Upper lobe of left lung (tissue), 6 donors: Measurements from ENCODE around the gene RNF31. TPM values are rescaled to one million over a fixed set of nuclear protein-coding genes. Genes with fewer than 3 reads are reported as not detected.

Source experiments
- ATAC-seq, 2 donors: fragments of 200-7000 bp; cut with Tn5 transposase; one replicate each; pipeline ENCODE4 v1.9.1; 2022; ENCODE audit warnings: mild to moderate bottlenecking in 2 of 2, moderate library complexity in 2 of 2; ENCODE audit not compliant: low FRiP score in 2 of 2
- DNase-seq, 2 donors: peaks; one replicate each; pipeline ENCODE4 v3.0.0-alpha.2; 2019 to 2020
- H3K27ac ChIP-seq, 4 donors: fragments of 200-600 bp; sonication (generic); one replicate each; pipeline ENCODE4 v1.5.1; 2016 to 2019
- H3K27me3 ChIP-seq, 4 donors: fragments of 200-600 bp; sonication (generic); one replicate each; pipeline ENCODE4 v1.5.1; 2017 to 2019
- H3K36me3 ChIP-seq, 4 donors: fragments of 200-600 bp; sonication (generic); one replicate each; pipeline ENCODE4 v1.5.1; 2016 to 2019
- H3K4me1 ChIP-seq, 4 donors: fragments of 200-600 bp; sonication (generic); one replicate each; pipeline ENCODE4 v1.5.1; 2018 to 2019
- H3K4me3 ChIP-seq, 4 donors: fragments of 200-600 bp; sonication (generic); one replicate each; pipeline ENCODE4 v1.5.1; 2017 to 2019; ENCODE audit warnings: mild to moderate bottlenecking in 2 of 4, moderate library complexity in 1 of 4
- H3K9me3 ChIP-seq, 4 donors: fragments of 200-600 bp; sonication (generic); one replicate each; pipeline ENCODE4 v1.5.1; 2018 to 2019
- EP300 ChIP-seq, 4 donors: sonication (generic); formaldehyde crosslinking; IDR thresholded peaks; one replicate each; pipeline ENCODE4 v1.5.1; 2017; ENCODE audit warnings: antibody characterized with exemption in 4 of 4, control low read depth in 2 of 4
- POLR2A ChIP-seq, 4 donors: fragments of 450-650 bp; IDR thresholded peaks; one replicate each; pipeline ENCODE4 v1.5.1; 2016 to 2017; ENCODE audit warnings: antibody characterized with exemption in 4 of 4, mild to moderate bottlenecking in 2 of 4
- POLR2AphosphoS5 ChIP-seq, 2 donors: sonication (generic); formaldehyde crosslinking; IDR thresholded peaks; one replicate each; pipeline ENCODE4 v1.5.1; 2017; ENCODE audit warnings: antibody characterized with exemption in 2 of 2
- WGBS, 2 donors: methylation state at CpG; one replicate each; pipeline ENCODE4 v1.1.5; 2017 to 2018; 5-methylcytosine and 5-hydroxymethylcytosine counted together
- total RNA-seq, 6 donors: library from RNA; depleted of rRNA in 4 of 6; stranded (reverse); fragments of >200 nt in 4 of 6; gene quantifications; one replicate each; pipeline versions ENCODE4 v1.1.0 to v1.2.1, GENCODE V29; 2016 to 2021
- TF ChIP-seq, protein P1 (sequence below), 6 experiments: fragments of 450-650 bp in 4 of 6; fragments of 200-600 bp in 2 of 6; sonication (generic) in 2 of 6; IDR thresholded peaks; one replicate each; pipeline ENCODE4 v1.5.1; 2016 to 2019; ENCODE audit warnings: antibody characterized with exemption in 6 of 6
- donor health status: DM: no; HTN: no; CAD: no; lungs with moderate emphysema.
- donor health status: DM: no; HTN: yes; CAD: no; lungs with severe emphysema.

Gene RNF31
- total RNA-seq, 6 donors from 2014 or later: 52.1 to 173 (median 63.9) TPM

DNA sequence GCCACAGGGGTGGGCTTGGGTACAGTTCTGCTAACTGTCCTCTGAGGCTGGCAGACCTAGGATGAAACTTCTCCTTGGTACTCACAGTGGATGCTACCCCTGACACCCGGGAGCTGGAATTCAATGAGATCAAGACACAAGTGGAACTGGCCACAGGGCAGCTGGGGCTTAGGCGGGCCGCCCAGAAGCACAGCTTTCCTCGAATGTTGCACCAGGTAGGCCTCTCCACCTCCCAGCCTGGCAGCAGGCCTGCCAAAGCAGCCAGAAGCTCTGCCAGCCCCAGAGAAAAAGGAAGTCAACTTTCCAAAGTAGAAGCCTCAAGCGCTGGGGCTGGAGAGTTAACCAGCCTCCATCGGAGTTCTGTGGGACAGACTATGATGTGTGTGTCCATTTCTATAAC, 30.1 kb upstream of the RNF31 start:
- DNase-seq (no peak), ATAC-seq (no peak)
- no peak for TF ChIP-seq EP300 (IDR thresholded peaks at IDR 0.05)
- TF ChIP-seq POLR2AphosphoS5 (IDR thresholded peaks at IDR 0.05): no peak
- TF ChIP-seq, protein P1, sequence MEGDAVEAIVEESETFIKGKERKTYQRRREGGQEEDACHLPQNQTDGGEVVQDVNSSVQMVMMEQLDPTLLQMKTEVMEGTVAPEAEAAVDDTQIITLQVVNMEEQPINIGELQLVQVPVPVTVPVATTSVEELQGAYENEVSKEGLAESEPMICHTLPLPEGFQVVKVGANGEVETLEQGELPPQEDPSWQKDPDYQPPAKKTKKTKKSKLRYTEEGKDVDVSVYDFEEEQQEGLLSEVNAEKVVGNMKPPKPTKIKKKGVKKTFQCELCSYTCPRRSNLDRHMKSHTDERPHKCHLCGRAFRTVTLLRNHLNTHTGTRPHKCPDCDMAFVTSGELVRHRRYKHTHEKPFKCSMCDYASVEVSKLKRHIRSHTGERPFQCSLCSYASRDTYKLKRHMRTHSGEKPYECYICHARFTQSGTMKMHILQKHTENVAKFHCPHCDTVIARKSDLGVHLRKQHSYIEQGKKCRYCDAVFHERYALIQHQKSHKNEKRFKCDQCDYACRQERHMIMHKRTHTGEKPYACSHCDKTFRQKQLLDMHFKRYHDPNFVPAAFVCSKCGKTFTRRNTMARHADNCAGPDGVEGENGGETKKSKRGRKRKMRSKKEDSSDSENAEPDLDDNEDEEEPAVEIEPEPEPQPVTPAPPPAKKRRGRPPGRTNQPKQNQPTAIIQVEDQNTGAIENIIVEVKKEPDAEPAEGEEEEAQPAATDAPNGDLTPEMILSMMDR (IDR thresholded peaks at IDR 0.05): no peak
- TF ChIP-seq POLR2A (IDR thresholded peaks at IDR 0.05): no peak
- peaks cover 28 to 54% (median 47%) of the 10 kb centered on the region in 4 donors for H3K36me3 ChIP-seq
- 88 to 93% methylated on average over 2 to 6 of the region's 6 CpGs for WGBS, 2 donors
- H3K4me3 ChIP-seq: no peak overlapping the region
- H3K27ac ChIP-seq: no peak overlapping the region
- no peaks in the 10 kb centered on the region for H3K9me3 ChIP-seq
- peaks cover 14 to 26% (median 21%) of the 10 kb centered on the region in 4 donors for H3K4me1 ChIP-seq
- H3K27me3 ChIP-seq: no peaks in the 10 kb centered on the region

DNA sequence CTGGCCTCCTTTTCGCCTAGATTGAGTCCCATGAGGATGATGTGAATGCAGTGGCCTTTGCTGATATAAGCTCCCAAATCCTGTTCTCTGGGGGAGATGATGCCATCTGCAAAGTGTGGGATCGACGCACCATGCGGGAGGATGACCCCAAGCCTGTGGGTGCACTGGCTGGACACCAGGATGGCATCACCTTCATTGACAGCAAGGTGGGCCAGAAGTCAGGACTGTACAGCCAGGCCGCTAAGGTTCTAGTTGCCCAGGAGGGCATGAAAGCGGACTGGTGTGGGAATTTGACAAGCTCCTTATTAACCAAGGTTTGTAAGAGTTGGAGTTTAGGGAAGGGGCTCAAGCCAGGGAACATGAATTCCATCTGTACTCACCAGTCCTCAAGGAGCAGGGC, 27.6 kb upstream of the RNF31 start:
- DNase-seq: no peak
- H3K27me3 ChIP-seq: no peaks in the 10 kb centered on the region
- no peak for ATAC-seq
- TF ChIP-seq, protein P1 (IDR thresholded peaks at IDR 0.05): no peak
- TF ChIP-seq EP300 (IDR thresholded peaks at IDR 0.05) (no peak), POLR2AphosphoS5 (IDR thresholded peaks at IDR 0.05) (no peak), POLR2A (IDR thresholded peaks at IDR 0.05) (no peak)
- 95 to 97% methylated on average over 6 of the region's 6 CpGs for WGBS, 2 donors
- H3K4me1 ChIP-seq: peaks cover 14 to 21% (median 17%) of the 10 kb centered on the region in 4 donors
- H3K9me3 ChIP-seq: no peaks in the 10 kb centered on the region
- peaks cover 38 to 76% (median 65%) of the 10 kb centered on the region in 4 donors for H3K36me3 ChIP-seq
- no peak overlapping the region for H3K4me3 ChIP-seq
- H3K27ac ChIP-seq: no peak overlapping the region

DNA sequence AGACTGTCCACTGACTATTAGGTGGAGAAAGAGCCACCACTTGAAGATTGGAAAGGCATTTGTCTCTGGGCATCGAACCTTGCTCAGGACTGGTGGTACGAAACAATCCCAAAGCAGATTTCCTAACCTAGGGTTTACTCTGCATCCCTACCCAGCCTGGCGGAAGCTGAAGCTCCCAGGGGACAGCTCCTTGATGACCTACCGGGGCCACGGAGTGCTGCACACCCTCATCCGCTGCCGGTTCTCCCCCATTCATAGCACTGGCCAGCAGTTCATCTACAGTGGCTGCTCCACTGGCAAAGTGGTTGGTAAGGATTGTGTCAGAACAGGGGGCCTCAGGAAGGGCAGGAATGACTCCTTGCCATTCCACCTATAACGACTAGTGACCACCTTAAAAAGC, 26.1 kb upstream of the RNF31 start:
- WGBS, 2 donors: 96 to 100% methylated on average over 4 to 8 of the region's 8 CpGs
- DNase-seq: no peak
- peaks cover 38 to 76% (median 65%) of the 10 kb centered on the region in 4 donors for H3K36me3 ChIP-seq

DNA sequence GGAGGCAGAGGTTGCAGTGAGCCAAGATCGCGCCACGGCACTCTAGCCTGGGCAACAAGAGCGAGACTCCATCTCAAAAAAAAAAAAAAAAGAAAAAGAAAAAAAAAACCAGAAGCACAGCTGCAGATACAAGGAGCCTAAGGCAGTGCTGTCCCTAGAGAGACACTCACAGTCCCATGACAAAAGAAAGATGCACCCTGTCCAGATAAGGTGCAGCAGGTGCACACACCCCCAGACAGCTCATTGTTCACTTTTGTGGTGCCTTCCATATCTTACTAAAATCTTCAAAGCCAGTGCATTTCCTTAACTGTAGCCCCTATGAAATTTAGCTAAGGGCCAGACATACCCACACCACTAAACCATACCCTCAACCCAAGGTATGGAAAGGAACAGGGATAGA, 24.9 kb upstream of the RNF31 start:
- Histone ChIP-seq H3K4me1 (no peaks in the 10 kb centered on the region), H3K9me3 (no peaks in the 10 kb centered on the region), H3K36me3 (peaks cover 38 to 70% (median 61%) of the 10 kb centered on the region in 4 donors), H3K4me3 (no peak overlapping the region), H3K27me3 (no peaks in the 10 kb centered on the region), H3K27ac (no peak overlapping the region)
- TF ChIP-seq POLR2A (IDR thresholded peaks at IDR 0.05) (no peak), POLR2AphosphoS5 (IDR thresholded peaks at IDR 0.05) (no peak)
- TF ChIP-seq, protein P1 (IDR thresholded peaks at IDR 0.05): no peak
- ATAC-seq: no peak
- no peak for DNase-seq
- WGBS, 2 donors: 98 to 100% methylated on average over 4 of the region's 4 CpGs

More for the DNA sequence above, 26.1 kb upstream of the RNF31 start:
- Histone ChIP-seq H3K4me1 (peaks cover 6 to 11% (median 9%) of the 10 kb centered on the region in 4 donors), H3K4me3 (no peak overlapping the region), H3K27me3 (no peaks in the 10 kb centered on the region), H3K9me3 (no peaks in the 10 kb centered on the region), H3K27ac (no peak overlapping the region)
- TF ChIP-seq POLR2AphosphoS5 (IDR thresholded peaks at IDR 0.05) (no peak), POLR2A (IDR thresholded peaks at IDR 0.05) (no peak), EP300 (IDR thresholded peaks at IDR 0.05) (no peak)
- TF ChIP-seq, protein P1 (IDR thresholded peaks at IDR 0.05): no peak
- ATAC-seq: no peak

DNA sequence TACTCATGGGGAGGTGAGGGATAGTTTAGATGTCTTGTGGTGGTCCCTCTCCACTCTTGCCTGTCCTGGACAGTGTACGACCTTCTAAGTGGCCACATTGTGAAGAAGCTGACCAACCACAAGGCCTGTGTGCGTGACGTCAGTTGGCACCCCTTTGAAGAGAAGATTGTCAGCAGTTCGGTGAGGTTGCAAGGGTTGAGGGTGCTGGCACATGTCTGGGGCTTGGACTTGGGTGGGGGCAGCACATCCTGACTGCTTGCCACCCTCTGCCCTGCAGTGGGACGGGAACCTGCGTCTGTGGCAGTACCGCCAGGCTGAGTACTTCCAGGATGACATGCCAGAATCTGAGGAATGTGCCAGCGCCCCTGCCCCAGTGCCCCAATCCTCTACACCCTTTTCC, 24.4 kb upstream of the RNF31 start:
- TF ChIP-seq POLR2AphosphoS5 (IDR thresholded peaks at IDR 0.05) (no peak), POLR2A (IDR thresholded peaks at IDR 0.05) (no peak), EP300 (IDR thresholded peaks at IDR 0.05) (no peak)
- TF ChIP-seq, protein P1 (IDR thresholded peaks at IDR 0.05): no peak
- WGBS, 2 donors: 91% methylated on average over 8 of the region's 8 CpGs
- Histone ChIP-seq H3K9me3 (no peaks in the 10 kb centered on the region), H3K36me3 (peaks cover 38 to 65% (median 58%) of the 10 kb centered on the region in 4 donors), H3K27me3 (no peaks in the 10 kb centered on the region), H3K4me3 (no peak overlapping the region), H3K4me1 (no peaks in the 10 kb centered on the region), H3K27ac (no peak overlapping the region)
- DNase-seq (no peak), ATAC-seq (no peak)
